Thyroid gland (tissue), 4 donors: ENCODE measurements around the gene RAP1GAP.

Experiments
- POLR2A ChIP-seq, 2 donors: fragments of 450-650 bp; IDR thresholded peaks; one replicate each; pipeline ENCODE4 v1.6.1; 2017; ENCODE audit warnings: antibody characterized with exemption in 2 of 2, mild to moderate bottlenecking in 2 of 2, moderate library complexity in 1 of 2
- TF ChIP-seq, protein P1 (sequence below), 6 experiments: fragments of 200-600 bp in 3 of 6; fragments of 450-650 bp in 3 of 6; sonication (generic) in 3 of 6; IDR thresholded peaks; one replicate each; pipeline ENCODE4 v1.5.1; 2016 to 2019; ENCODE audit warnings: antibody characterized with exemption in 6 of 6, mild to moderate bottlenecking in 2 of 6, inconsistent platforms in 1 of 6, moderate library complexity in 1 of 6

DNA sequence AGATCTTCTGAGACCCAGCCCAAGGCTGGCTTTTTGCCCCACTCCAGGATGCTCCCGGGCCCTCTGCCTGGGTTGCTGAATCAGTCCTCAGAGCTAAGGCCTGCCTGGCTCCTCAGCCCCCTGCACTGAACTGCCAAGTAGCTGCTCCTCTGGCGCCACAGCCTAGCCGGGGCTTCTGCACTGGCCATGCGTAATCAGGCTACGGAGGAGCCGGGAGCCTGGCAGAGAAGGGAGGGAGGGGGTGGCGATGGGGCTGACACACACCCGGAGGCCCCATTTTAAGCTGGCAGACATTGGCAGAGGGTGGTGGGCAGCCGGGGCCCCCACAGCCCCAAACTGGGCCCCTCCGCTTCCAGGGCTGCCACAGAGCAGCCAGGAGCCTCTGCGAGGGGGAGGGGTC is 121.3 kb downstream of the RAP1GAP start:
- TF ChIP-seq, protein P1, sequence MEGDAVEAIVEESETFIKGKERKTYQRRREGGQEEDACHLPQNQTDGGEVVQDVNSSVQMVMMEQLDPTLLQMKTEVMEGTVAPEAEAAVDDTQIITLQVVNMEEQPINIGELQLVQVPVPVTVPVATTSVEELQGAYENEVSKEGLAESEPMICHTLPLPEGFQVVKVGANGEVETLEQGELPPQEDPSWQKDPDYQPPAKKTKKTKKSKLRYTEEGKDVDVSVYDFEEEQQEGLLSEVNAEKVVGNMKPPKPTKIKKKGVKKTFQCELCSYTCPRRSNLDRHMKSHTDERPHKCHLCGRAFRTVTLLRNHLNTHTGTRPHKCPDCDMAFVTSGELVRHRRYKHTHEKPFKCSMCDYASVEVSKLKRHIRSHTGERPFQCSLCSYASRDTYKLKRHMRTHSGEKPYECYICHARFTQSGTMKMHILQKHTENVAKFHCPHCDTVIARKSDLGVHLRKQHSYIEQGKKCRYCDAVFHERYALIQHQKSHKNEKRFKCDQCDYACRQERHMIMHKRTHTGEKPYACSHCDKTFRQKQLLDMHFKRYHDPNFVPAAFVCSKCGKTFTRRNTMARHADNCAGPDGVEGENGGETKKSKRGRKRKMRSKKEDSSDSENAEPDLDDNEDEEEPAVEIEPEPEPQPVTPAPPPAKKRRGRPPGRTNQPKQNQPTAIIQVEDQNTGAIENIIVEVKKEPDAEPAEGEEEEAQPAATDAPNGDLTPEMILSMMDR (IDR thresholded peaks at IDR 0.05), result no peak
- TF ChIP-seq POLR2A (IDR thresholded peaks at IDR 0.05), result no peak
